HG02840 (cell line): ENCODE results near the gene AP1G2.
"Not testable (repeated sequence)": the region's sequence is repeated elsewhere in the genome, so short reads cannot be mapped to it uniquely, and the experiment has no call there.

ENCODE experiments used
- ATAC-seq: cut with Tn5 transposase; IDR thresholded peaks from one replicate; pipeline ENCODE4 v1.9.1; 2021; ENCODE audit warnings: mild to moderate bottlenecking, moderate library complexity, moderate number of reproducible peaks; ENCODE audit not compliant: unreplicated experiment, low FRiP score

The AP1G2 gene

GRCh38 chr14:23542261-23542660 lies 25.3 kb downstream of the AP1G2 start:
- ATAC-seq, result no peak

GRCh38 chr14:23540141-23540469 lies 27.5 kb downstream of the AP1G2 start:
- ATAC-seq, result no peak

- no peak for ATAC-seq
These were observed 28.1 kb downstream of the AP1G2 start for GRCh38 chr14:23539248-23540140.

- ATAC-seq, result no peak
These were observed 28.8 kb downstream of the AP1G2 start for GRCh38 chr14:23538785-23539184.

- no peak for ATAC-seq
These were observed 29.4 kb downstream of the AP1G2 start for GRCh38 chr14:23538050-23538718.

GRCh38 chr14:23537351-23538049 lies 30.1 kb downstream of the AP1G2 start:
- no peak for ATAC-seq

GRCh38 chr14:23536906-23537305 lies 30.7 kb downstream of the AP1G2 start:
- not testable (repeated sequence) for ATAC-seq

GRCh38 chr14:23536494-23536893 lies 31.1 kb downstream of the AP1G2 start:
- ATAC-seq, result no peak

- no peak for ATAC-seq
These were observed 31.6 kb downstream of the AP1G2 start for GRCh38 chr14:23535943-23536342.

- ATAC-seq, result no peak
These were observed 33.7 kb downstream of the AP1G2 start for GRCh38 chr14:23533652-23534435.

- no peak for ATAC-seq
These were observed 34.9 kb downstream of the AP1G2 start for GRCh38 chr14:23532658-23533057.

GRCh38 chr14:23531391-23531790 lies 36.2 kb downstream of the AP1G2 start:
- ATAC-seq, result no peak

GRCh38 chr14:23530375-23531055 lies 37.1 kb downstream of the AP1G2 start:
- ATAC-seq, result no peak

- ATAC-seq, result no peak
These were observed 38.6 kb downstream of the AP1G2 start for GRCh38 chr14:23529016-23529415.

- ATAC-seq, result no peak
These were observed 39.0 kb downstream of the AP1G2 start for GRCh38 chr14:23528555-23528954.

- ATAC-seq, result no peak
These were observed 42.0 kb downstream of the AP1G2 start for GRCh38 chr14:23525611-23526010.

- no peak for ATAC-seq
These were observed 42.6 kb downstream of the AP1G2 start for GRCh38 chr14:23524954-23525353.

GRCh38 chr14:23523229-23524016 lies 44.2 kb downstream of the AP1G2 start:
- no peak for ATAC-seq

GRCh38 chr14:23522643-23523198 lies 44.9 kb downstream of the AP1G2 start:
- ATAC-seq, result no peak
